Tibial artery (tissue), 4 donors: ENCODE measurements around the gene TASP1.

ENCODE experiments used
- DNase-seq, 2 donors: peaks; one replicate each; pipeline ENCODE4 v3.0.0-alpha.2; 2019
- H3K27ac ChIP-seq, 2 donors: fragments of 200-600 bp; sonication (generic) in 1 of 2; 1 replicate in 1 of 2; 2 replicates in 1 of 2; pipeline ENCODE4 v1.5.1; 2018 to 2019; ENCODE audit warnings: mild to moderate bottlenecking in 1 of 2
- H3K27me3 ChIP-seq, 2 donors: fragments of 200-600 bp; sonication (generic) in 1 of 2; one replicate each; pipeline versions ENCODE4 v1.5.1 to v1.6.0; 2016 to 2019
- H3K36me3 ChIP-seq, 3 donors: fragments of 200-600 bp; sonication (generic) in 2 of 3; one replicate each; pipeline ENCODE4 v1.5.1; 2016 to 2019; ENCODE audit warnings: mild to moderate bottlenecking in 2 of 3
- H3K4me1 ChIP-seq, 4 donors: fragments of 200-600 bp; sonication (generic) in 2 of 4; 1 replicate in 3 of 4; 2 replicates in 1 of 4; pipeline ENCODE4 v1.5.1; 2016 to 2019
- H3K4me3 ChIP-seq, 2 donors: fragments of 200-600 bp; sonication (generic) in 1 of 2; 1 replicate in 1 of 2; 2 replicates in 1 of 2; pipeline ENCODE4 v1.5.1; 2018 to 2019; ENCODE audit warnings: mild to moderate bottlenecking in 2 of 2
- H3K9me3 ChIP-seq, 3 donors: fragments of 200-600 bp; sonication (generic) in 1 of 3; one replicate each; pipeline ENCODE4 v1.5.1; 2016 to 2019
- CTCF ChIP-seq, 2 experiments: fragments of 200-600 bp in 1 of 2; fragments of 450-650 bp in 1 of 2; IDR thresholded peaks; one replicate each; pipeline ENCODE4 v1.5.1; 2017 to 2019; ENCODE audit warnings: antibody characterized with exemption in 2 of 2, mild to moderate bottlenecking in 1 of 2, moderate library complexity in 1 of 2
- intact Hi-C: fragments of 100-400 bp; cut with DNase I; formaldehyde crosslinking; loops from one replicate; pipeline ENCODE4 v1.15.0; 2023; ENCODE audit warnings: low total_unique reads

Gene TASP1

GRCh38 chr20:13428684-13429083, 210.0 kb downstream of the TASP1 start:
- no peak overlapping the region for H3K27ac ChIP-seq
- peaks cover 0 to 25% (median 0%) of the 10 kb centered on the region in 4 donors for H3K4me1 ChIP-seq
- intact Hi-C loops, result no loop called here
- no peak for DNase-seq
- peaks cover 8 to 15% (median 13%) of the 10 kb centered on the region in 3 donors for H3K36me3 ChIP-seq
- no peak for TF ChIP-seq CTCF (IDR thresholded peaks at IDR 0.05)
- H3K4me3 ChIP-seq, result no peak overlapping the region
- no peaks in the 10 kb centered on the region for H3K27me3 ChIP-seq
- H3K9me3 ChIP-seq, result no peaks in the 10 kb centered on the region

GRCh38 chr20:13426870-13427269, 211.9 kb downstream of the TASP1 start:
- no peak for TF ChIP-seq CTCF (IDR thresholded peaks at IDR 0.05)
- Histone ChIP-seq H3K36me3 (peaks cover 0 to 8% (median 6%) of the 10 kb centered on the region in 3 donors), H3K27ac (no peak overlapping the region), H3K9me3 (no peaks in the 10 kb centered on the region), H3K4me3 (no peak overlapping the region), H3K27me3 (no peaks in the 10 kb centered on the region), H3K4me1 (peaks cover 0 to 25% (median 0%) of the 10 kb centered on the region in 4 donors)
- intact Hi-C loops, result no loop called here
- DNase-seq, result no peak

- TF ChIP-seq CTCF (IDR thresholded peaks at IDR 0.05), result no peak
Measured at GRCh38 chr20:13425381-13426135, 213.2 kb downstream of the TASP1 start.

DNA sequence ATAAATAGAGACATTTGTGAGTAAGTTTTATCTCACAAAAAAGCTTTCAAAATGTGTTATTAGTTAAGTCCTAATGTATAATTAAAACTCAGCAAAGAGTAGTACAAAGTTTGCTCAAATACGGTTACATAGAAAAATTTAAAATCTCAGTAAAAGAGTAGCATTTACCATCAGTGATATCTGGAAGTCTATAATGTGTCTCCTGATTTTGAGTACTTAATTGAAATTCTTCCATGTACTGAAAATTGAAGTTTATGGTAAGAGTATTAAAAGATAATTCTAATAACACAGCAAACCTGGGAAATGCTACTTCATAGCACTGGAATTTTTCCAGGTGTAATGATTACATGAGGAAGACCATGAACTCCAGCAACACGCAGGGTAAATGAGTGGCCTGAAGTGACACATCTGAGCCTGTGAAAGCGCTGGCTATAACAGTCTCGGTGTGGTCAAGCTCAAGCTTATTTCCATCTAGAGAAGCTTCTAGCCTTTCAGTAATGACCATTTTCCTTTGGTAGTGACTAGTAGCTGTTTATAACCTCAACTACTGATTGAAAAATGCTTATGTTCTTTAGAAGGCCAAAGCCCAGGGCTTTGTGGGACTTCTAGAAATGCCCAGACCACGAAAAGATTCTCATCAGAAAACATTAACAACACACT, 214.4 kb downstream of the TASP1 start:
- H3K27ac ChIP-seq, result no peak overlapping the region
- no peaks in the 10 kb centered on the region for H3K27me3 ChIP-seq
- no peaks in the 10 kb centered on the region for H3K9me3 ChIP-seq
- peaks cover 0 to 26% (median 0%) of the 10 kb centered on the region in 4 donors for H3K4me1 ChIP-seq
- DNase-seq, result no peak
- no peak overlapping the region for H3K4me3 ChIP-seq
- intact Hi-C loops, result no loop called here
- H3K36me3 ChIP-seq, result no peaks in the 10 kb centered on the region
- no peak for TF ChIP-seq CTCF (IDR thresholded peaks at IDR 0.05)

More at GRCh38 chr20:13425381-13426135, 213.2 kb downstream of the TASP1 start:
- no peak for DNase-seq
- no peak overlapping the region for H3K27ac ChIP-seq
- H3K27me3 ChIP-seq, result no peaks in the 10 kb centered on the region
- intact Hi-C loops, result no loop called here
- no peak overlapping the region for H3K4me3 ChIP-seq
- peaks cover 0 to 6% (median 4%) of the 10 kb centered on the region in 3 donors for H3K36me3 ChIP-seq
- no peaks in the 10 kb centered on the region for H3K9me3 ChIP-seq
- H3K4me1 ChIP-seq, result peaks cover 0 to 25% (median 0%) of the 10 kb centered on the region in 4 donors

DNA sequence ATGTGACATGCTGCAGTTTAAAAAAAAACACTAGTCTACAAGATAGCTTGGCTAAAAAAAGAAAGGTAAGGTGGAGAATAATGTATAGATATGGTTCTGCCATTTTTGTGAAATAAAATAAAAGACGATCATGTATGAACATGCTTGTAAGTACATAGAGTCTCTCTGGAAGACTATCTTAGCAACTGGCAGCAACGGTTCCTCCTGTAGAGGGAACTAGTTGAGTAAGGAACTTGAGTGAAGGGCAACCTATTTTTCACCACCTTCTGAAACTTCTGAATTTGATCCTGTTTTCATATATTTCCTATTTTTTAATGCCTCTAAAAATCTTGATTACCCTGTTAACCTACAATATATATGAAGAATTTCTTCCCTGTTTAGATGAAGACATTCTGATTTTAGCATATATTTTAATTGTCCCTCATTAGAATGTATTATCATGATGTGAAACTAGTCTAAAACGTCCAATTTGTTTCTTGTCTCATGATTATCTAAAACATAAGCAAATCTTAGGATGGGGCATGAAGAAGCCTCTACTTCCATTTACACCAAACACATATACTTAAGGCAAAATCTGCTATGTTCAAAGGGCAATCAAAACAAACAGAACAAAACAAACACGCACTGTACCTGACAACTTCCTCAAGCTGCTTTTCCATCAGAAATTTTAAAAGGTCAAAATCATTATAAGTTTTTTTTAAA, 215.1 kb downstream of the TASP1 start:
- peaks cover 0 to 33% (median 0%) of the 10 kb centered on the region in 4 donors for H3K4me1 ChIP-seq
- no peak overlapping the region for H3K4me3 ChIP-seq
- TF ChIP-seq CTCF (IDR thresholded peaks at IDR 0.05), result no peak
- intact Hi-C loops, result no loop called here
- no peaks in the 10 kb centered on the region for H3K9me3 ChIP-seq
- H3K27ac ChIP-seq, result no peak overlapping the region
- no peak for DNase-seq
- no peaks in the 10 kb centered on the region for H3K27me3 ChIP-seq
- no peaks in the 10 kb centered on the region for H3K36me3 ChIP-seq
